HCEC 1CT (cell line): ENCODE data around the gene CPNE2.

Experiments used
- DNase-seq: peaks from one replicate; pipeline ENCODE4 v3.0.0-alpha.2; 2017

Gene CPNE2

GRCh38 chr16:57146735-57147134, 54.4 kb downstream of the CPNE2 start:
- no peak for DNase-seq

GRCh38 chr16:57147381-57148221, 55.2 kb downstream of the CPNE2 start:
- no peak for DNase-seq

GRCh38 chr16:57148481-57148880, 56.1 kb downstream of the CPNE2 start:
- no peak for DNase-seq

GRCh38 chr16:57149391-57149790, 57.0 kb downstream of the CPNE2 start:
- DNase-seq, result no peak

- DNase-seq, result no peak
Measured at GRCh38 chr16:57150682-57151330, 58.4 kb downstream of the CPNE2 start.

GRCh38 chr16:57151369-57151768, 59.0 kb downstream of the CPNE2 start:
- no peak for DNase-seq

- DNase-seq, result no peak
Measured at GRCh38 chr16:57152096-57153093, 60.0 kb downstream of the CPNE2 start.

- DNase-seq, result no peak
Measured at GRCh38 chr16:57153841-57154240, 61.5 kb downstream of the CPNE2 start.

GRCh38 chr16:57155702-57156350, 63.4 kb downstream of the CPNE2 start:
- no peak for DNase-seq

- no peak for DNase-seq
Measured at GRCh38 chr16:57156351-57156703, 63.9 kb downstream of the CPNE2 start.

- no peak for DNase-seq
Measured at GRCh38 chr16:57157533-57157932, 65.2 kb downstream of the CPNE2 start.

- DNase-seq, result no peak
Measured at GRCh38 chr16:57159447-57159846, 67.1 kb downstream of the CPNE2 start.

GRCh38 chr16:57163842-57164241, 71.5 kb downstream of the CPNE2 start:
- no peak for DNase-seq

- DNase-seq, result no peak
Measured at GRCh38 chr16:57165483-57165882, 73.1 kb downstream of the CPNE2 start.

GRCh38 chr16:57165938-57166337, 73.6 kb downstream of the CPNE2 start:
- DNase-seq, result peak; percentile 13

- DNase-seq, result no peak
Measured at GRCh38 chr16:57166451-57166850, 74.1 kb downstream of the CPNE2 start.

- DNase-seq, result no peak
Measured at GRCh38 chr16:57166951-57167350, 74.6 kb downstream of the CPNE2 start.

- DNase-seq, result no peak
Measured at GRCh38 chr16:57167538-57167937, 75.2 kb downstream of the CPNE2 start.

- peak; percentile 63 for DNase-seq
Measured at GRCh38 chr16:57167953-57168352, 75.6 kb downstream of the CPNE2 start.

GRCh38 chr16:57169327-57169726, 76.9 kb downstream of the CPNE2 start:
- no peak for DNase-seq

- DNase-seq, result no peak
Measured at GRCh38 chr16:57172721-57173290, 80.4 kb downstream of the CPNE2 start.

GRCh38 chr16:57175896-57176295, 83.5 kb downstream of the CPNE2 start:
- no peak for DNase-seq
